ENCODE results near the gene CNPY4. TPM values are rescaled to one million over a fixed set of nuclear protein-coding genes. Genes with fewer than 3 reads are reported as not detected.

Gene CNPY4
- total RNA-seq, 1 experiment from 2014 or later, result 10.4 TPM

DNA sequence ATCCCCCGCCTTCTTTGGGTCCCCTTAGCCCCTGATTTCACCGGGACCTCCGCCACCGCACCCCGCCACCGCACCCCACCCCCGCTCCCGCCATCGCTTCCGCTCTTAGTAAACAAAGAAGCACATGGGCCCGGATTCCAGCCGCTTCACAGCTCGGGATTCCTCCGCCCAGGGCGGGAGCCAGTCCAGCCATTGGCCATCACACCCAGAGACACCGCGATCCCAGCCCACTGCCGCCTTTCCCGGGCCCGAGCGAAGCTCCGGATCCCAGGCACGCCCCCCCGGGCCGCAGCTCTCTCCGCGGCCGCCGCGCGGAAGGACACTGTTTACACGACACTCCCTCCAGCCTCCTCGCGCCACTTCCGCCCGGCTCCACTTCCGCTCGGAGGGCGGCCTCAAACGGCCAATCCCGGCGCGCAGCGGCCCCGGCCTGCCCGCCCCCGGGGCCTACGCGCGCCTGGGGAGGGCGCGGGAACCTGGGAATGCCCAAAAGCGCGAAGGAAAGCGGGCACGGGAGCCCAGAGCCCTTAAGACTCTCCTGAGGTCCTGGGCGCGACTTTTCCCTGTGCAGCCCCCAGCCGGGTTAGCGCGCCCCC lies 18.9 kb upstream of the CNPY4 start:
- Histone ChIP-seq H3K27me3 (ENCODE audit: insufficient read depth, low read length) (no peaks in the 10 kb centered on the region), H3K23me2 (ENCODE audit: insufficient read length, low read depth, low read length, poor library complexity, severe bottlenecking) (no peaks in the 10 kb centered on the region), H2AK5ac (ENCODE audit: insufficient read length, low read length) (peak overlapping the region; percentile 93), H3K9ac (ENCODE audit: extremely low read depth, insufficient read length, low read length) (peak overlapping the region; percentile 100), H2AFZ (ENCODE audit: low read length) (no peak overlapping the region), H4K20me1 (ENCODE audit: control insufficient read depth, insufficient read depth, insufficient read length) (no peaks in the 10 kb centered on the region), H3K18ac (ENCODE audit: insufficient read length, low read depth, low read length) (peak overlapping the region; percentile 100), H3K23ac (ENCODE audit: insufficient read length, low read depth, low read length) (no peak overlapping the region), H3K4me2 (ENCODE audit: insufficient read depth, insufficient read length, low read length) (peak overlapping the region; percentile 75), H4K91ac (ENCODE audit: insufficient read length, low read depth, low read length) (peak overlapping the region; percentile 99), H2BK5ac (ENCODE audit: insufficient read length, low read length) (peak overlapping the region; percentile 99), H3K27ac (ENCODE audit: insufficient read length, low read depth, low read length) (peak overlapping the region; percentile 86), H2BK12ac (ENCODE audit: insufficient read length, low read depth, low read length) (peak overlapping the region; percentile 92), H2BK120ac (ENCODE audit: low read depth, low read length, poor library complexity, severe bottlenecking) (peak overlapping the region; percentile 94), H3K9me3 (ENCODE audit: control insufficient read depth, low read depth, low read length) (no peaks in the 10 kb centered on the region), H3K56ac (ENCODE audit: insufficient read length, low read depth, low read length) (peak overlapping the region; percentile 97), H2BK20ac (ENCODE audit: low read depth, low read length, poor library complexity, severe bottlenecking) (no peak overlapping the region), H3T11ph (ENCODE audit: low read length) (no peak overlapping the region), H3K4me1 (ENCODE audit: insufficient read depth, low read length) (no peaks in the 10 kb centered on the region), H3K4ac (ENCODE audit: low read depth, low read length) (peak overlapping the region; percentile 100), H2BK15ac (ENCODE audit: low read depth, low read length) (no peak overlapping the region), H3K14ac (ENCODE audit: insufficient read depth, low read length) (peak overlapping the region; percentile 100), H4K5ac (ENCODE audit: insufficient read length, low read depth, low read length) (peak overlapping the region; percentile 100), H3K79me2 (ENCODE audit: insufficient read depth, low read length) (peaks cover 5% of the 10 kb centered on the region; the same call in 1 of the 2 replicates), H3K79me1 (ENCODE audit: insufficient read depth, low read depth, low read length, poor library complexity, severe bottlenecking) (peaks cover 3% of the 10 kb centered on the region), H4K8ac (replicated peaks; ENCODE audit: insufficient read length, low read depth, low read length) (peak overlapping the region; percentile 99)
- Mint-ChIP-seq H3K4me1 (peaks cover 20 to 34% of the 10 kb centered on the region in 2 experiments), H3K27me3 (ENCODE audit: low read depth) (no peaks in the 10 kb centered on the region; the same call in 1 of the 2 replicates), H3K27ac (peak overlapping the region; percentile 99 to 100 (median 99)), H3K36me3 (ENCODE audit: insufficient read depth in 1 of 3, low read depth in 3 of 3) (peaks cover 56 to 75% (median 69%) of the 10 kb centered on the region in 3 experiments), H3K9me3 (peaks cover 0 to 3% of the 10 kb centered on the region in 2 experiments; a peak in 1 of 5 replicates), H3K4me3 (peak overlapping the region; percentile 93 to 95)
- WGBS (ENCODE audit: extremely low coverage, insufficient read length, low lambda C conversion rate), result no CpG with 5 or more reads among the region's 61 CpGs
- TF ChIP-seq, protein P1, sequence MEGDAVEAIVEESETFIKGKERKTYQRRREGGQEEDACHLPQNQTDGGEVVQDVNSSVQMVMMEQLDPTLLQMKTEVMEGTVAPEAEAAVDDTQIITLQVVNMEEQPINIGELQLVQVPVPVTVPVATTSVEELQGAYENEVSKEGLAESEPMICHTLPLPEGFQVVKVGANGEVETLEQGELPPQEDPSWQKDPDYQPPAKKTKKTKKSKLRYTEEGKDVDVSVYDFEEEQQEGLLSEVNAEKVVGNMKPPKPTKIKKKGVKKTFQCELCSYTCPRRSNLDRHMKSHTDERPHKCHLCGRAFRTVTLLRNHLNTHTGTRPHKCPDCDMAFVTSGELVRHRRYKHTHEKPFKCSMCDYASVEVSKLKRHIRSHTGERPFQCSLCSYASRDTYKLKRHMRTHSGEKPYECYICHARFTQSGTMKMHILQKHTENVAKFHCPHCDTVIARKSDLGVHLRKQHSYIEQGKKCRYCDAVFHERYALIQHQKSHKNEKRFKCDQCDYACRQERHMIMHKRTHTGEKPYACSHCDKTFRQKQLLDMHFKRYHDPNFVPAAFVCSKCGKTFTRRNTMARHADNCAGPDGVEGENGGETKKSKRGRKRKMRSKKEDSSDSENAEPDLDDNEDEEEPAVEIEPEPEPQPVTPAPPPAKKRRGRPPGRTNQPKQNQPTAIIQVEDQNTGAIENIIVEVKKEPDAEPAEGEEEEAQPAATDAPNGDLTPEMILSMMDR (conservative IDR thresholded peaks at IDR 0.05), result no peak
- peak; percentile 92 for DNase-seq

Measured in H9 (cell line).